ENCODE data around the gene MALRD1.

DNA sequence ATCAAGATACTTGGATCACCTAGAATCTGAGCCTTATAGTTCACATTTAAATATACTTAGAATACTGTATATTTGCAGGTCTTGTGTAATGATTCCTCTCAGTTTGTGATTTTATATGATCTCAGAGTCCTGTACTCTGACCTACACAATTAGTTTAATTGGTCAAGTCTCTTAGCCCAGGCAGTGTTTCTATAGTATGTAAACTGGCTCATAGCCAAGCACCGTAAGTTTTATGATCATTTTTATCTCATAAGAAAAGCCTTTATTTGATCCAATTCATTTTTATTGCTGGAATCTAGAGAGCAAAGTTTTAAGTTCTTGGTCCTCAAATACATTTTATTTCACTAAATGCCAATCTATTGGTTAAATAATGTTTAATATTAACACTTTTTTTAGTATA, 242.2 kb downstream of the MALRD1 start:
- TF ChIP-seq, protein P1, sequence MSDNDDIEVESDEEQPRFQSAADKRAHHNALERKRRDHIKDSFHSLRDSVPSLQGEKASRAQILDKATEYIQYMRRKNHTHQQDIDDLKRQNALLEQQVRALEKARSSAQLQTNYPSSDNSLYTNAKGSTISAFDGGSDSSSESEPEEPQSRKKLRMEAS (CRISPR knock-in tag; IDR thresholded peaks at IDR 0.05): no peak
- TF ChIP-seq NFYB (CRISPR knock-in tag; conservative IDR thresholded peaks at IDR 0.05; ENCODE audit: low read depth) (no peak), SMAD4 (CRISPR knock-in tag; IDR thresholded peaks at IDR 0.05) (no peak), FOXJ3 (CRISPR knock-in tag; IDR thresholded peaks at IDR 0.05; ENCODE audit: borderline replicate concordance) (no peak), TEAD1 (CRISPR knock-in tag; IDR thresholded peaks at IDR 0.05) (no peak), ESRRA (CRISPR knock-in tag; IDR thresholded peaks at IDR 0.05; ENCODE audit: borderline replicate concordance) (no peak)
- TF ChIP-seq, protein P2, sequence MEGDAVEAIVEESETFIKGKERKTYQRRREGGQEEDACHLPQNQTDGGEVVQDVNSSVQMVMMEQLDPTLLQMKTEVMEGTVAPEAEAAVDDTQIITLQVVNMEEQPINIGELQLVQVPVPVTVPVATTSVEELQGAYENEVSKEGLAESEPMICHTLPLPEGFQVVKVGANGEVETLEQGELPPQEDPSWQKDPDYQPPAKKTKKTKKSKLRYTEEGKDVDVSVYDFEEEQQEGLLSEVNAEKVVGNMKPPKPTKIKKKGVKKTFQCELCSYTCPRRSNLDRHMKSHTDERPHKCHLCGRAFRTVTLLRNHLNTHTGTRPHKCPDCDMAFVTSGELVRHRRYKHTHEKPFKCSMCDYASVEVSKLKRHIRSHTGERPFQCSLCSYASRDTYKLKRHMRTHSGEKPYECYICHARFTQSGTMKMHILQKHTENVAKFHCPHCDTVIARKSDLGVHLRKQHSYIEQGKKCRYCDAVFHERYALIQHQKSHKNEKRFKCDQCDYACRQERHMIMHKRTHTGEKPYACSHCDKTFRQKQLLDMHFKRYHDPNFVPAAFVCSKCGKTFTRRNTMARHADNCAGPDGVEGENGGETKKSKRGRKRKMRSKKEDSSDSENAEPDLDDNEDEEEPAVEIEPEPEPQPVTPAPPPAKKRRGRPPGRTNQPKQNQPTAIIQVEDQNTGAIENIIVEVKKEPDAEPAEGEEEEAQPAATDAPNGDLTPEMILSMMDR (IDR thresholded peaks at IDR 0.05): no peak
- TF ChIP-seq, protein P3, sequence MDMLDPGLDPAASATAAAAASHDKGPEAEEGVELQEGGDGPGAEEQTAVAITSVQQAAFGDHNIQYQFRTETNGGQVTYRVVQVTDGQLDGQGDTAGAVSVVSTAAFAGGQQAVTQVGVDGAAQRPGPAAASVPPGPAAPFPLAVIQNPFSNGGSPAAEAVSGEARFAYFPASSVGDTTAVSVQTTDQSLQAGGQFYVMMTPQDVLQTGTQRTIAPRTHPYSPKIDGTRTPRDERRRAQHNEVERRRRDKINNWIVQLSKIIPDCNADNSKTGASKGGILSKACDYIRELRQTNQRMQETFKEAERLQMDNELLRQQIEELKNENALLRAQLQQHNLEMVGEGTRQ (CRISPR knock-in tag; IDR thresholded peaks at IDR 0.05): no peak
- TF ChIP-seq, protein P4, sequence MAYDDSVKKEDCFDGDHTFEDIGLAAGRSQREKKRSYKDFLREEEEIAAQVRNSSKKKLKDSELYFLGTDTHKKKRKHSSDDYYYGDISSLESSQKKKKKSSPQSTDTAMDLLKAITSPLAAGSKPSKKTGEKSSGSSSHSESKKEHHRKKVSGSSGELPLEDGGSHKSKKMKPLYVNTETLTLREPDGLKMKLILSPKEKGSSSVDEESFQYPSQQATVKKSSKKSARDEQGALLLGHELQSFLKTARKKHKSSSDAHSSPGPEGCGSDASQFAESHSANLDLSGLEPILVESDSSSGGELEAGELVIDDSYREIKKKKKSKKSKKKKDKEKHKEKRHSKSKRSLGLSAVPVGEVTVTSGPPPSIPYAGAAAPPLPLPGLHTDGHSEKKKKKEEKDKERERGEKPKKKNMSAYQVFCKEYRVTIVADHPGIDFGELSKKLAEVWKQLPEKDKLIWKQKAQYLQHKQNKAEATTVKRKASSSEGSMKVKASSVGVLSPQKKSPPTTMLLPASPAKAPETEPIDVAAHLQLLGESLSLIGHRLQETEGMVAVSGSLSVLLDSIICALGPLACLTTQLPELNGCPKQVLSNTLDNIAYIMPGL (CRISPR knock-in tag; IDR thresholded peaks at IDR 0.05): no peak
